ENCODE measurements around the gene RAP1B. TPM values are rescaled to one million over a fixed set of nuclear protein-coding genes. Genes with fewer than 3 reads are reported as not detected.
A peak's percentile ranks its signal among the peaks of the same experiment; 100 is the strongest.

RAP1B gene
- total and polyA plus RNA-seq, 2 of the 13 experiments (the other 11 are each of a cell fraction or from before 2014, with no cell fraction given): 71.1 to 92.7 TPM

GRCh38 chr12:68612697-68613096 is 2.0 kb downstream of the RAP1B start:
- Histone ChIP-seq H3K9me3 (ENCODE audit: low read length) (no peaks in the 10 kb centered on the region), H2AFZ (ENCODE audit: low read length) (no peak overlapping the region), H3K4me3 (replicated peaks in 1 of 3; ENCODE audit: insufficient read depth in 1 of 3, low read depth in 2 of 3, low read length in 3 of 3) (peak overlapping the region; percentile 73 to 99 (median 86)), H3K4me1 (ENCODE audit: insufficient read depth, low read length) (peaks cover 35% of the 10 kb centered on the region), H3K27ac (ENCODE audit: extremely low read length, insufficient read depth, low read length) (no peak overlapping the region), H3K79me2 (ENCODE audit: insufficient read depth, low read length) (peaks cover 64% of the 10 kb centered on the region), H3K36me3 (replicated peaks in 1 of 2; ENCODE audit: control insufficient read depth in 1 of 2, insufficient read depth in 2 of 2, low read length in 2 of 2) (no peaks in the 10 kb centered on the region; a peak in 1 of 5 replicates), H3K4me2 (ENCODE audit: low read depth, low read length) (peak overlapping the region; percentile 80), H3K9ac (ENCODE audit: insufficient read depth, low read depth, low read length) (peak overlapping the region; percentile 87; the same call in 1 of the 2 replicates), H4K20me1 (ENCODE audit: insufficient read depth, low read length) (peaks cover 44% of the 10 kb centered on the region), H3K27me3 (ENCODE audit: control insufficient read depth in 1 of 2, insufficient read depth in 2 of 2, low read length in 2 of 2) (no peaks in the 10 kb centered on the region; a peak in 1 of 5 replicates)
- 67% methylated on average over 6 of the region's 6 CpGs for WGBS (ENCODE audit: low lambda C conversion rate)
- FAIRE-seq: no peak
- intact Hi-C loops (cut with micrococcal nuclease; ENCODE audit: unreplicated experiment) (loop anchor here (5.0 kb wide), 2 partner anchors 195 to 270 kb away; partner anchors contain the start of gene MDM2), in situ Hi-C loops (cut with HindIII; ENCODE audit: extremely low pct_ligation_motif_present, low pct_unique_long_range_greater_than_20kb) (no loop called here)
- no TSS peak for BruUV-seq (replicated peaks)
- CTCF ChIA-PET (ENCODE audit: low intra/inter-chr PET ratio, low total read pairs): no interaction called here
- DNase-seq (ENCODE audit: low spot score): no peak
- ATAC-seq: no peak
- 0 out of 2 replicates have a peak, but pooled peaks have one; percentile 8 for TF ChIP-seq GATAD2A (CRISPR knock-in tag; IDR thresholded peaks at IDR 0.05)
- TF ChIP-seq ZNF205 (CRISPR knock-in tag; IDR thresholded peaks at IDR 0.05): no peak
- TF ChIP-seq ZNF709 (CRISPR knock-in tag; IDR thresholded peaks at IDR 0.05): no peak
- TF ChIP-seq FLYWCH1 (CRISPR knock-in tag; IDR thresholded peaks at IDR 0.05): no peak
- no peak for TF ChIP-seq ZNF790 (CRISPR knock-in tag; IDR thresholded peaks at IDR 0.05; ENCODE audit: borderline replicate concordance)
- no peak for TF ChIP-seq ZFX (CRISPR knock-in tag; IDR thresholded peaks at IDR 0.05; ENCODE audit: low read depth)
- no peak for TF ChIP-seq ZNF225 (CRISPR knock-in tag; IDR thresholded peaks at IDR 0.05)
- TF ChIP-seq HNRNPK (IDR thresholded peaks at IDR 0.05; ENCODE audit: low read depth, low read length, poor library complexity, severe bottlenecking): no peak
- TF ChIP-seq FUBP1 (CRISPR knock-in tag; IDR thresholded peaks at IDR 0.05; ENCODE audit: borderline replicate concordance): no peak
- POLR2A ChIA-PET: interaction anchor here (1.4 kb wide), 1 partner anchor 1344 kb away, joined by 3 read pairs; the partner anchor contains the start of gene CAND1

All from HepG2 (cell line).